NCI-H226 (cell line): ENCODE results near the gene ARHGDIA.

Experiments used
- DNase-seq: peaks from one replicate; pipeline ENCODE4 v3.0.0-alpha.2; 2015

Gene ARHGDIA

GRCh38 chr17:81888105-81888987 is 17.2 kb upstream of the ARHGDIA start:
- DNase-seq: no peak

GRCh38 chr17:81885869-81886548 is 14.9 kb upstream of the ARHGDIA start:
- no peak for DNase-seq

GRCh38 chr17:81885454-81885853 is 14.3 kb upstream of the ARHGDIA start:
- DNase-seq: no peak

- no peak for DNase-seq
Observed at GRCh38 chr17:81884968-81885367, 13.8 kb upstream of the ARHGDIA start.

GRCh38 chr17:81884520-81884919 is 13.4 kb upstream of the ARHGDIA start:
- no peak for DNase-seq

- no peak for DNase-seq
Observed at GRCh38 chr17:81879121-81879520, 8.0 kb upstream of the ARHGDIA start.

- DNase-seq: no peak
Observed at GRCh38 chr17:81878294-81878693, 7.2 kb upstream of the ARHGDIA start.

GRCh38 chr17:81877569-81877968 is 6.4 kb upstream of the ARHGDIA start:
- DNase-seq: no peak

- peak; percentile 9 for DNase-seq
Observed at GRCh38 chr17:81871387-81872230, 472 bp upstream of the ARHGDIA start.

- peak; percentile 24 for DNase-seq
Observed at GRCh38 chr17:81870131-81870980, 781 bp downstream of the ARHGDIA start.

GRCh38 chr17:81869221-81870130 is 1.7 kb downstream of the ARHGDIA start:
- DNase-seq: no peak

GRCh38 chr17:81868674-81869220 is 2.4 kb downstream of the ARHGDIA start:
- peak; percentile 88 for DNase-seq

- DNase-seq: no peak
Observed at GRCh38 chr17:81867991-81868673, 3.0 kb downstream of the ARHGDIA start.

- peak; percentile 46 for DNase-seq
Observed at GRCh38 chr17:81867170-81867990, 3.8 kb downstream of the ARHGDIA start.

GRCh38 chr17:81866440-81867169 is 4.5 kb downstream of the ARHGDIA start:
- no peak for DNase-seq

- no peak for DNase-seq
Observed at GRCh38 chr17:81865733-81866439, 5.3 kb downstream of the ARHGDIA start.

GRCh38 chr17:81865358-81865732 is 5.8 kb downstream of the ARHGDIA start:
- DNase-seq: no peak
